Body of pancreas (tissue), 4 donors: ENCODE data around the gene WSB2.
"Not testable (repeated sequence)": the region's sequence is repeated elsewhere in the genome, so short reads cannot be mapped to it uniquely, and the experiment has no call there.

ENCODE experiments used
- CTCF ChIP-seq, 7 experiments: fragments of 450-650 bp in 4 of 7; fragments of 200-600 bp in 3 of 7; sonication (generic) in 3 of 7; IDR thresholded peaks; one replicate each; pipeline ENCODE4 v1.5.1; 2016 to 2019; ENCODE audit warnings: antibody characterized with exemption in 7 of 7
- POLR2A ChIP-seq, 3 donors: fragments of 450-650 bp; IDR thresholded peaks; one replicate each; pipeline ENCODE4 v1.6.1; 2016; ENCODE audit warnings: antibody characterized with exemption in 3 of 3, mild to moderate bottlenecking in 2 of 3

GRCh38 chr12:118022097-118022727, 38.8 kb downstream of the WSB2 start:
- not testable (repeated sequence) for TF ChIP-seq CTCF, POLR2A (IDR thresholded peaks at IDR 0.05)
